ENCODE results near the gene IDH3B.
A peak's percentile ranks its signal among the peaks of the same experiment; 100 is the strongest.
"Not testable (repeated sequence)": the region's sequence is repeated elsewhere in the genome, so short reads cannot be mapped to it uniquely, and the experiment has no call there.

The IDH3B gene

DNA sequence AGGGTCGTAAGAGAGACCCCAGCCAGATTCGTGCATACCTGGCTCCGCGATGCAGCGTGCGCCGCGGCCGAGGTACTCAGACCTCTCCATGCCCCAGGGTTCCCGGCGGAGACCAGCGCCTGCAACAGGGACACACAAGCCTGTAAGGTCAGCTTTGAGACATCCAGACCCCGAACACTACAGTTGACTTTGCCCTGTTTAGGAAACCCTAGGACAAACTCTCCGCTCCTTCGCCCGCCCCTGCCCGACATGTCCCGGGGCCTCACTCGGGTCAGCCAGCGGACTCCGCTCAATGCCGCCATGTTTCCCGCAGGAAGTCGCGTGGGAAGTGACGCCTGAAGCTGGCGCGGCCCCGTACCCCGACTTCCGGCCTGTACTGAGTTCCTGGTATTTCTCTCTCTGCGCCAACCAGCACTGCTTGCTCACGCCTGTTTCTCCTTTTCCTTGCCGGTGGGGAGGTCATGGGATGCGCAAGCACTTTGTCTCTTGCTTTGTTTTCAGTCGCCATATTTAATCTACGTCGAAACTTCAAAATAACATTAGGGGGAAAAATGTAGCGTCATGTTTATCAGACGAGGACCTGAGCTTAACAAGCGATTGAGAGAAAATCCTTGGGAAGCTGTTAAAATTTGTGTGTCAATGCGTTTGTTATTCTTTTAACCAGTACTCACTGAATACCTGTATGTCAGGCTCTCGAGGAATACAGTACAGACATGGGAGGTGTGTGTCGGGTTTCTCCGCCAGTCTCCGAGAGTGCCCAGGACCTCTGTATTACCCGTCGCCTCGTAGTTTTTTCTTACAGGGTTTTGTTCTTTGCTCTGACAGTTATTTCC lies at the start of gene IDH3B:
TSS of gene IDH3B (minus strand) at position 330 of the 833 bp plus-strand sequence. CDS start at position 302, 28 bp downstream.
- peak; percentile 86 to 97 (median 89) for DNase-seq

DNA sequence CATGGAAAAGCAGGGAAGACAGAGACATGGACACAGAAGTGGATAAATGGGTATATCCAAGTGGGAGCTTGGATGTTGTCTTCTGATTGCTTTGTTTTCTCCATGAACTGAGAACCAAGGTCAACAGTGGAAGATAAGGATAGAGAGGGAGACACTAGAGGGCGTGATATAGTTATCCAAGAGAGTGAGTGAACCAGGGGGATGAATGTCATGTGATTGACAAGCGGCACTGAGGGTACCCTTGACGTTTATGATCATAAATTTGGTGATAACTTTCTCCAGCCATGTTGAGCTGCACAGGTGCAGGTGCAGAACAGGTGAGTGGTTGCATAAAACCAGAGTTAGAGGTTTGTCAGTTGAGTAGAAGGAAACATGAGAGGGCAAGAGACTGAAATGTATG lies 49.3 kb upstream of the IDH3B start:
- peak in 2 of 3 experiments; percentile 14 to 36 for DNase-seq

GRCh38 chr20:2709205-2709981 lies 45.4 kb upstream of the IDH3B start:
- peak in 1 of 3 experiments; percentile 25 for DNase-seq

DNA sequence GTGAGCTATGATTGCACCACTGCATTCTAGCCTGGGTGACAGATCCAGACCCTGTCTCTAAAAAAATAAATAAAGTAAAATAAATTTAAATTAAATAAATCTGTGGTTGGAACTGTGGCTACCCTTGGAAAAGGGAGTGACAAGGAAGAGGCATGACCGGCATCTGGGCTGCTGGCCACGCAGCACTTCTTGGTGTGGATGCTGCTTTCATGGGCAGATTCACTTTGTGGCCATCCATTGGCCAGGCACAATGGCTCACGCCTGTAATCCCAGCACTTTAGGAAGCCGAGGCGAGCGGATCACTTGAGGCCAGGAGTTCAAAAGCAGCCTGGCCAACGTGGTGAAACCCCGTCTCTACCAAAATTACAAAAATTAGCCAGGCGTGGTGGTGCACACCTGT lies 44.6 kb upstream of the IDH3B start:
- DNase-seq = no peak

- peak; percentile 75 to 93 (median 93) for DNase-seq
These were observed 44.0 kb upstream of the IDH3B start for GRCh38 chr20:2708073-2708415.

- DNase-seq = peak in 1 of 3 experiments; percentile 41
These were observed 43.5 kb upstream of the IDH3B start for GRCh38 chr20:2707353-2708072.

DNA sequence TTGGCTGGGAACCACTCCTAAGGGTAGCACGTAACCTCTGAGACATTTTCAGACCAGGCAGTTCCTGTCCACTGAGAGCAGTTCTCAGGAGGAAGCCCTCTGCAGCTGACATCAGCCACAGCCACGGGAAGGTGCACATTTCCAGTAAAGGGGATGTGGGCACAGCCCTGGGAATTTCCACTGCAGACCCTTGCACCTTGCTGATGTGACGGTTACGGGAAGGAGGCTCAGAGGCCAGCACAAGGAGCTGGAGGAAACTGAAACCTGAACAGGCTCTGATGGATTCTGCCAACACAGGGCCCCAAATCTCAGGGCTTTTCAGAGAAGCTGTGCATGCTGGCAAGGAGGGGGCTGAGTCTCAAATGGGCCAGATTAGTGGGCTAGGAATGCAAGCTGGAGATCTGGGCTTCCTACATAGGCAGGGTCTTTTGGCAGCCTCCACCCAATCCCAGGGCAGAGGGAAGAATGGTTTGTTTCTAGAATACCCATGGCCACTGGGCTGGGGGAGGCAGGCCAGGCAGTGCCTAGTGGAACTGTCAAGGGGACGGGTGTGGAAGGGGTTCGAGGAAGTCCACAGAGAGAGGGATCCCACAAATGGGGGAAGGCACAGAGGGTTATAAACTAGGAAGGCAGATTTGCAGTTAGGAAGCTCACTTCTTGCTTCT lies 42.8 kb upstream of the IDH3B start:
- DNase-seq = no peak

DNA sequence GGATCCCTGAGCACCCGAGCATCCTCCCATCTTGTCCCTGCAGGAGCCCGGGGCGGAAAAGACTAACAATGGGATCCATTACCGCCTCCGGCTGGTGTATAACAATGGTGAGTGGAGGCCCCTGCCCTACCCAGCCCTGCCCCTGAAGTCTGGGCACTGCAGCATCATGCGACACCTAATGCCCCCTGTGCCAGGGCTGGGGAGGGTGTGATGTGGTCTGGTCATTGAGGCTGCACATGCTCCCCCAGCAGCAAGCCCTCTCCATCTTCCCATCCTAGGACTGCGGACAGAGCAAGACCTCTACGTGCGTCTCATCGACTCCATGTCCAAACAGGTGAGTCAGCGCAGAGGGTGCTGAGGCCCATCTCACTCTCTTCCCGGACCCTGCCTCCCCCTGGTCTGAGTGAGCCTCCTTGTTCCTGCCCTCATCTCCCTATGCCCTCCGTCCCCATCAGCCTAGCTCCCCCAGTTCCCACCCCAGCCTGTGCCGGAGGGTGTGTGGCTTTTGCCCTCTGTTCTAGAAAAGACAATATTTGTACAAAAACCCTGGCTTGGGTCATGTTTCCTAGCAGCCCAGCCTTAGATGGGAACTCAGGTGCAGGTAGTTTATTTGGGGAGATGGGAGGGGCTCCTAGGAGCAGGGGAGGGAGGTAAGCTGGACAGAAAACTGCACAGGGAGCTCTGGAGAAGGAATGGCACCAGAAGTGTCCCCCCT lies 42.1 kb upstream of the IDH3B start:
- DNase-seq = no peak

DNA sequence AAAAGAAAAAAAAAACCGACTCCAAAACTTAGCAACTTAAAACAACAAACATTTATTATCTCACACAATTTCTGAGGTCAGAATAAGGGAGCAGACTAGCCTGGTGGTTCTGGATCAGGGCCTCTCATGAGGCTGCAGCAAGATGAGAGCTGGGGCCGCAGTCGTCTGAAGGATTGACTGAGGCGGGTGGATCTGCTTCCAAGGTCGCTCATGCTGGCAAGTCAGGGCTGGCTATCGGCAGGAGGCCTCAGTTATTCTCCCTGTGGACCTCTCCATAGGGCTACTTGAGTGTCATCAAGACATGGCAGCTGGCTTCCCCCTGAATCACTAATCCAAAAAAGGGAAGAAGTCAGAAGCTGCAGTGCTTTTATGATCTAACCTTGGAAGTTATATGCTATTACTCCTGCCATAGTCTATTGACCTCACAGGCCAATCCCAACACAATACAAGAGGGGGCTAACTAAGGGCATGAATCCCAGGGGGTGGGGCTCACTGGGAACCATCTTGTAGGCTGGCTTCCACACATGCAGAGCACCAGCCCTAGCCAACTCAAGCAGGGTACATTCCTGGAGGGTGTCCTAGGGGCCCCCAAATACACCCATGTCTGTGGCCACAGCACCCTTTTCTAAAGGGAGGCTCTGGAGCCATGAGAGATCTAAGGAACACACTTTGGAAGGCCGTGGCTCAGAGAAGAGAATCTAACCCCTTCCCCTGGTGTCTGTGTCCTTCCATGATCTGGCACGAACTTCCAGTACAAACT lies 39.9 kb upstream of the IDH3B start:
- DNase-seq = no peak

DNA sequence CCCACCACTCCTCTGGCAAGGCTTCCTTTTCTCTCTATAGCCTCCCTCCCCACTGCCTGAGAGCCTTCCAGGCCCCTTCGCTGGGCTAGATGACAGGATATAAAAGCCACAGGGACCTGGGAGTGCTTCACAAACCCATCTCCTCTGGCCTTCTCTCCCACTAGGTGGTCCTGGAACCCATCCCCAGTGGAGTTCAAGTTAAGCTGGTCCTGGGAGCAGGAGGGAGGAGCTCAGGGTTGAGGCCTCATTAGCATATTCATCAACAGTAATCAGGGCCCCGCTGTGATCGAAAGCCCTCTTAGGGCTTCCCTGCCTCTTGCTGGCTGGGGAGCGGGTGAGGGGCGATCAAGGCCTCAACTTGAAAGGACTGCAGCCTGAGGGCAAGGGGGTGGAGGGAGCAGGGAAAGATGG lies 37.7 kb upstream of the IDH3B start:
- no peak for DNase-seq

DNA sequence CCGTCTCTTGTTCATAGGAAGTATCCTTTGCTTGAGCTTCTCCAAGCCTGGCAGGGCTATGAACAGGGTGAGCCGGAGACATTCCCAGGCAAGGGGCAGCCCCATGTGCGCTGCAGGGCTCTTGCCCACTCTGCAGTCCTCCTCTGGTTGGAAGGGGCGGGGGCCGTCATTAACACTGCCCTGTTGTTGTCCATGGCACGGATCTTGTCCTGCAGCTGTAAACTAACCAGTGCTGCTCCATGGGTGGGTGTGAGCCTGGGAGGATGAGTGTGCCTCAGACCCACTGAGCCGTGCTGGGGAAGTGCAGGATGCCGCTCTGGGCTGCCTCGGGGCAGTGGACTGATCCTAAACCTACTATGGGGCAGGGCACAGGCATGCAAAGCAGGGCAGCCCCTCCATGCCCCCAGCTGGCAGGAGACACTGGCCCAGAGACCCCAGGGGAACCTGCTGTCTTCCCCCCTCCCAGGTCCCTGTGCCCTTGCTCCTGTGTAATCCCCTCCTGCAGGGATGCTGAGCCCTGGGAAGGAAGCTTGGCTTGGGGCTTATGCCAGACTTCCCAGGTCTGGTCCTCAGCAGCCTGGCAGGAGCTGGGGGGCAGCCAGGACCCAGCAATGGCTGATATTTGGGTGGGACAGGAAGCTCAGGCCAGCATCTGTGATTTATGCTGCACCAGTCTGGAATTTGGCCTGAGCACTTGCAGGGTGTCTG lies 37.1 kb upstream of the IDH3B start:
- DNase-seq = no peak

DNA sequence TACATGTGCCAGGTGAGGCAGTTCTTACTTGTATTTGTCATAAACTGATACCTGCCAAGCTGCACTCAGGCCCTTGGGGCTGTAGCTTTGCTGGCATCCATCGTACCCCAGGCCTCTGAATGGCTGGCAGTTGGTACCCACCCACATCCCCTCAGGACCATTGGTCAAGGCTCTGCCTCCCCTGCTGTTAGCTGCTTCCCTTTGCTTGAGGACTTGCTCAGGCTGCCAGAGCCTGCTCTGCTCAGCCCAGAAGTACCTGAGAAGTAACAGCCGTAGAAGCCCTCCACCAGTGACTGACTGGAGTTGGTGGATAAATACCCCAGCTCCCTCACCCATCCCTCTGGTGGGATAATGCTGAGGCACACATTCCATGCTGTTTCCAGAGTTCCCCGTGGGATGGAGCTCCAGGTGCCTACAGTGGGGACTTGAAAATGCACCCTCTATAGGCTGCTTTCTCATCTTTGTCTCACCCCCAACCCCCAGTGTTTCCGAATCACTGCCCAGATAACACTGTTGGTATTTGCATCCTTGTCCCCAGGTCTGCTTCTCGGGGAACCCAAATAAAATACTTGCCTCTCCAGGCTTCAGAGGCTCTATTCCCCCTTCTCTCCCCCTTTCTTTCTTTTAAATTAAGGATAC lies 35.9 kb upstream of the IDH3B start:
- peak in 1 of 3 experiments; percentile 15 for DNase-seq

GRCh38 chr20:2698912-2699311 lies 34.9 kb upstream of the IDH3B start:
- peak in 2 of 3 experiments; percentile 10 to 20 for DNase-seq

GRCh38 chr20:2698186-2698817 lies 34.3 kb upstream of the IDH3B start:
- no peak for DNase-seq

GRCh38 chr20:2697768-2698167 lies 33.8 kb upstream of the IDH3B start:
- peak in 2 of 3 experiments; percentile 60 to 81 for DNase-seq

GRCh38 chr20:2696646-2697045 lies 32.6 kb upstream of the IDH3B start:
- no peak for DNase-seq

DNA sequence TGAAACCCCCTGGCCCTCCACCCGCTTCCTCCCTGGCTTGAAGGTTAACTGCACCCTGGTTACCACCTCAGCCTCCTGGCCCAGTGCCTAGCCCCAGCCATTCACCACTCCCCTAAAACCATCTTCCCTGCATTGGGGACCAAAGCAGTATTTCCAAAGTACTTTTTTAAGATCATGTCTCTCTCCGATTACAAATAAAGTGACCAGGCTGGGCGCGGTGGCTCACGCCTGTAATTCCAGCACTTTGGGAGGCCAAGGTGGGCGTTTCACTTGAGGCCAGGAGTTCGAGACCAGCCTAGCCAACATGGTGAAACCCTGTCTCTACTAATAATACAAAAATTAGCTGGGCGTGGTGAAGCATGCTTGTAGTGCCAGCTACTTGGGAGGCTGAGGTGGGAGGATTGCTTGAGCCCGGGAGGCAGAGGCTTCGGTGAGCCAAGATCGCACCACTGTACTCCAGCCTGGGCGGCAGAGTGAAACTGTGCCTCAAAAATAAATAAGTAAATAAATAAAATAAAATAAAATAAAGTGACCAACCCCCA lies 32.0 kb upstream of the IDH3B start:
- DNase-seq = not testable (repeated sequence)

DNA sequence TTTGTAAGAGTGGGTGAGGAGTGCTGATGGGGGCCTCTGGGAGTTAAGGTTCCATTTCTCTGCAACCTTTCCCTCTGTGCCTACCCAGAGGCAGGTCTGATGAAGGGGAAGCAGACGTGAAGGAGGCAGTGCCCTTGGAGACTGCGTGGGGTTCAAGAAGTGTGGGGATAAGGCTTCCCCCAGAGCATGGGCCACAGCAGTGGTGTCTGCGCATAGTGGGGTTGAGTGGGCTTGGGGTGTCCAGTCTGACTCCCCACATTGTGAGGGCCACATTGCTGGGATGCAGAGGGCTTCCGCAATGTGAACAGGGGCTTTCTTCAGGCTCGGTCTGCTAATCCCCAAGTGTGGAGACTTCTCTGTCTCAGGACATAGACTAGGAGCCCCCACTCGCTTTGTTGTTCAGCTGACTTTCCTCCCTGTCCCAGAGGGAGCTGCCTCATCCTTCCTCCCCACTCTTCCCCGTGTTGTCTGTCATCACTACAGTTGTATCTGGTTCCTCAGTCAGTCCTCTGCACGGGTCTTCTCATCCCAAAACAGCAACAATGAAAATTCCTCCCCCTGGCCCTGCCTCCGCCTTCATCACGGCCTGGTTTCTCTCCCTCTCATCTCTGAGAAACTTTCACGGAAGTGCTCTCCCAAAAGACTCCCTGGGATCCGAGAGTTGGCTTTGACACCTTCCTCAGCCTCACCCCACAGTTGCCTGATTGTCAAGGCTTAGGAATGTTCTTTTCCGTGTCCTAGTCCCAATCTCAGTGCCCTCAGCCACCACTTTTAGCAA lies 31.4 kb upstream of the IDH3B start:
- DNase-seq = no peak
